ENCODE results near the gene CNTN1.

DNA sequence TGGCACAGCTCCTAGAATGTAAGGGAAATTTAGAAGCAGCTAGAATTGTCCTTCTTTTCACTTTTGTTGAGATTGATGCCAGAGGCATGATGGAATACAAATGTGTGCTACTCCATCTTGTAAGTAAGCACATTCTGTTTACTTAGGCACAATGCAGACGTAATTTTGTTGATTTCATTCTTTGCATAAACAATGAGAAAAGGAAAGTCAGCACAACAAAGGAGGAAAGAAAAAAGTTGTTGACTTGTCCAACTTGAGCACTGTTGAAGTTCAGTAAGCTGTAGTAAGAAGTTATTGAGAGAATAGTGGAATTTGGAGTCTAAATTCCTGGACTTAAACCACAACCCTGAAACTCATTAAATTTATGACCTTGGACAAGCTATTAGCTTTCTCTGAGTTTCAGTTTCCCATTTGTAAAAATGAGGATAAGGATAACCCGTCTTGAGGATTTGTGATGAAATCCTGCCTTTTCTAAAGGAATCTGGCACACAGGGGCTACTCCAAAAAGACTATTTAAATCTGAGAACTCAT lies 19.4 kb upstream of the CNTN1 start:
- TF ChIP-seq, protein P1, sequence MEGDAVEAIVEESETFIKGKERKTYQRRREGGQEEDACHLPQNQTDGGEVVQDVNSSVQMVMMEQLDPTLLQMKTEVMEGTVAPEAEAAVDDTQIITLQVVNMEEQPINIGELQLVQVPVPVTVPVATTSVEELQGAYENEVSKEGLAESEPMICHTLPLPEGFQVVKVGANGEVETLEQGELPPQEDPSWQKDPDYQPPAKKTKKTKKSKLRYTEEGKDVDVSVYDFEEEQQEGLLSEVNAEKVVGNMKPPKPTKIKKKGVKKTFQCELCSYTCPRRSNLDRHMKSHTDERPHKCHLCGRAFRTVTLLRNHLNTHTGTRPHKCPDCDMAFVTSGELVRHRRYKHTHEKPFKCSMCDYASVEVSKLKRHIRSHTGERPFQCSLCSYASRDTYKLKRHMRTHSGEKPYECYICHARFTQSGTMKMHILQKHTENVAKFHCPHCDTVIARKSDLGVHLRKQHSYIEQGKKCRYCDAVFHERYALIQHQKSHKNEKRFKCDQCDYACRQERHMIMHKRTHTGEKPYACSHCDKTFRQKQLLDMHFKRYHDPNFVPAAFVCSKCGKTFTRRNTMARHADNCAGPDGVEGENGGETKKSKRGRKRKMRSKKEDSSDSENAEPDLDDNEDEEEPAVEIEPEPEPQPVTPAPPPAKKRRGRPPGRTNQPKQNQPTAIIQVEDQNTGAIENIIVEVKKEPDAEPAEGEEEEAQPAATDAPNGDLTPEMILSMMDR (IDR thresholded peaks at IDR 0.05), result no peak
- TF ChIP-seq POLR2A (IDR thresholded peaks at IDR 0.05) (no peak), POLR2AphosphoS5 (IDR thresholded peaks at IDR 0.05) (no peak)

All from prostate gland (tissue), 2 donors.